ENCODE measurements around the gene PRORP.

The PRORP gene

DNA sequence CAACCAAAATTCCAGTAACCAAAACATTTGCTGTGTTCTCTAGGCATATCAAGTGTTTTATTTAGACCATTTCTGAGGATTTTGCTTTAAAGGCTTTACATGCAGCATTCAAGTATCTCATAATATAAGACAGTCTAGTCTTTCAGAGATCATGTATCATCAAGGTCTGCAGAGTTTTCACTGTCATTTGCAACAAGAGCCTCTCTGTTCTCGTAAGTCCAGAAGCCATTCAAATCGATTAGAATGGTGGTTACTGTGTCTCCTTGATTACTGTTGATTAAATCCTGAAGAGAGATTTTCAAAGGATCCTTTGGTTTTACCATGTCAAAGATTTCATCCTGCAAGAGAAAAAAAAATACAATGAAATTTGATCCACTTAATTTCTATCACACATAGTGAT is 36.9 kb upstream of the PRORP start:
- no peak for TF ChIP-seq ZBTB48 (tag by site-specific recombination; IDR thresholded peaks at IDR 0.05)
- no peak for TF ChIP-seq ZNF654 (tag by site-specific recombination; IDR thresholded peaks at IDR 0.05; ENCODE audit: low read depth)
- TF ChIP-seq, protein P1, sequence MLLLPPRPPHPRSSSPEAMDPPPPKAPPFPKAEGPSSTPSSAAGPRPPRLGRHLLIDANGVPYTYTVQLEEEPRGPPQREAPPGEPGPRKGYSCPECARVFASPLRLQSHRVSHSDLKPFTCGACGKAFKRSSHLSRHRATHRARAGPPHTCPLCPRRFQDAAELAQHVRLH (tag by site-specific recombination; IDR thresholded peaks at IDR 0.05): no peak
- TF ChIP-seq ZNF175 (tag by site-specific recombination; IDR thresholded peaks at IDR 0.05): no peak
- no peak for TF ChIP-seq ZNF624 (tag by site-specific recombination; IDR thresholded peaks at IDR 0.05)
- no peak for TF ChIP-seq ZNF112 (tag by site-specific recombination; IDR thresholded peaks at IDR 0.05)
- TF ChIP-seq, protein P2, sequence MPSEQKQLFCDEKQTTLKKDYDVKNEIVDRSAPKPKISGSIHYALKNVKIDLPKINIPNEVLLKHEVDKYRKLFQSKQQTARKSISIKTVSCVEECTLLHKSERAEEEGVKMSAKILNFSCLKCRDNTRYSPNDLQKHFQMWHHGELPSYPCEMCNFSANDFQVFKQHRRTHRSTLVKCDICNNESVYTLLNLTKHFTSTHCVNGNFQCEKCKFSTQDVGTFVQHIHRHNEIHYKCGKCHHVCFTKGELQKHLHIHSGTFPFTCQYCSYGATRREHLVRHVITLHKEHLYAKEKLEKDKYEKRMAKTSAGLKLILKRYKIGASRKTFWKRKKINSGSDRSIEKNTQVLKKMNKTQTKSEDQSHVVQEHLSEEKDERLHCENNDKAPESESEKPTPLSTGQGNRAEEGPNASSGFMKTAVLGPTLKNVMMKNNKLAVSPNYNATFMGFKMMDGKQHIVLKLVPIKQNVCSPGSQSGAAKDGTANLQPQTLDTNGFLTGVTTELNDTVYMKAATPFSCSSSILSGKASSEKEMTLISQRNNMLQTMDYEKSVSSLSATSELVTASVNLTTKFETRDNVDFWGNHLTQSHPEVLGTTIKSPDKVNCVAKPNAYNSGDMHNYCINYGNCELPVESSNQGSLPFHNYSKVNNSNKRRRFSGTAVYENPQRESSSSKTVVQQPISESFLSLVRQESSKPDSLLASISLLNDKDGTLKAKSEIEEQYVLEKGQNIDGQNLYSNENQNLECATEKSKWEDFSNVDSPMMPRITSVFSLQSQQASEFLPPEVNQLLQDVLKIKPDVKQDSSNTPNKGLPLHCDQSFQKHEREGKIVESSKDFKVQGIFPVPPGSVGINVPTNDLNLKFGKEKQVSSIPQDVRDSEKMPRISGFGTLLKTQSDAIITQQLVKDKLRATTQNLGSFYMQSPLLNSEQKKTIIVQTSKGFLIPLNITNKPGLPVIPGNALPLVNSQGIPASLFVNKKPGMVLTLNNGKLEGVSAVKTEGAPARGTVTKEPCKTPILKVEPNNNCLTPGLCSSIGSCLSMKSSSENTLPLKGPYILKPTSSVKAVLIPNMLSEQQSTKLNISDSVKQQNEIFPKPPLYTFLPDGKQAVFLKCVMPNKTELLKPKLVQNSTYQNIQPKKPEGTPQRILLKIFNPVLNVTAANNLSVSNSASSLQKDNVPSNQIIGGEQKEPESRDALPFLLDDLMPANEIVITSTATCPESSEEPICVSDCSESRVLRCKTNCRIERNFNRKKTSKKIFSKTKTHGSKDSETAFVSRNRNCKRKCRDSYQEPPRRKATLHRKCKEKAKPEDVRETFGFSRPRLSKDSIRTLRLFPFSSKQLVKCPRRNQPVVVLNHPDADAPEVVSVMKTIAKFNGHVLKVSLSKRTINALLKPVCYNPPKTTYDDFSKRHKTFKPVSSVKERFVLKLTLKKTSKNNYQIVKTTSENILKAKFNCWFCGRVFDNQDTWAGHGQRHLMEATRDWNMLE (tag by site-specific recombination; conservative IDR thresholded peaks at IDR 0.05; ENCODE audit: low read depth): no peak
- TF ChIP-seq, protein P3, sequence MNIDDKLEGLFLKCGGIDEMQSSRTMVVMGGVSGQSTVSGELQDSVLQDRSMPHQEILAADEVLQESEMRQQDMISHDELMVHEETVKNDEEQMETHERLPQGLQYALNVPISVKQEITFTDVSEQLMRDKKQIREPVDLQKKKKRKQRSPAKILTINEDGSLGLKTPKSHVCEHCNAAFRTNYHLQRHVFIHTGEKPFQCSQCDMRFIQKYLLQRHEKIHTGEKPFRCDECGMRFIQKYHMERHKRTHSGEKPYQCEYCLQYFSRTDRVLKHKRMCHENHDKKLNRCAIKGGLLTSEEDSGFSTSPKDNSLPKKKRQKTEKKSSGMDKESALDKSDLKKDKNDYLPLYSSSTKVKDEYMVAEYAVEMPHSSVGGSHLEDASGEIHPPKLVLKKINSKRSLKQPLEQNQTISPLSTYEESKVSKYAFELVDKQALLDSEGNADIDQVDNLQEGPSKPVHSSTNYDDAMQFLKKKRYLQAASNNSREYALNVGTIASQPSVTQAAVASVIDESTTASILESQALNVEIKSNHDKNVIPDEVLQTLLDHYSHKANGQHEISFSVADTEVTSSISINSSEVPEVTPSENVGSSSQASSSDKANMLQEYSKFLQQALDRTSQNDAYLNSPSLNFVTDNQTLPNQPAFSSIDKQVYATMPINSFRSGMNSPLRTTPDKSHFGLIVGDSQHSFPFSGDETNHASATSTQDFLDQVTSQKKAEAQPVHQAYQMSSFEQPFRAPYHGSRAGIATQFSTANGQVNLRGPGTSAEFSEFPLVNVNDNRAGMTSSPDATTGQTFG (tag by site-specific recombination; IDR thresholded peaks at IDR 0.05; ENCODE audit: borderline replicate concordance): no peak
- TF ChIP-seq, protein P4, sequence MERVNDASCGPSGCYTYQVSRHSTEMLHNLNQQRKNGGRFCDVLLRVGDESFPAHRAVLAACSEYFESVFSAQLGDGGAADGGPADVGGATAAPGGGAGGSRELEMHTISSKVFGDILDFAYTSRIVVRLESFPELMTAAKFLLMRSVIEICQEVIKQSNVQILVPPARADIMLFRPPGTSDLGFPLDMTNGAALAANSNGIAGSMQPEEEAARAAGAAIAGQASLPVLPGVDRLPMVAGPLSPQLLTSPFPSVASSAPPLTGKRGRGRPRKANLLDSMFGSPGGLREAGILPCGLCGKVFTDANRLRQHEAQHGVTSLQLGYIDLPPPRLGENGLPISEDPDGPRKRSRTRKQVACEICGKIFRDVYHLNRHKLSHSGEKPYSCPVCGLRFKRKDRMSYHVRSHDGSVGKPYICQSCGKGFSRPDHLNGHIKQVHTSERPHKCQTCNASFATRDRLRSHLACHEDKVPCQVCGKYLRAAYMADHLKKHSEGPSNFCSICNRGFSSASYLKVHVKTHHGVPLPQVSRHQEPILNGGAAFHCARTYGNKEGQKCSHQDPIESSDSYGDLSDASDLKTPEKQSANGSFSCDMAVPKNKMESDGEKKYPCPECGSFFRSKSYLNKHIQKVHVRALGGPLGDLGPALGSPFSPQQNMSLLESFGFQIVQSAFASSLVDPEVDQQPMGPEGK (tag by site-specific recombination; IDR thresholded peaks at IDR 0.05): no peak
- TF ChIP-seq ZNF529 (tag by site-specific recombination; IDR thresholded peaks at IDR 0.05; ENCODE audit: insufficient replicate concordance): no peak
- TF ChIP-seq ZNF16 (tag by site-specific recombination; IDR thresholded peaks at IDR 0.05; ENCODE audit: low read depth): no peak
- TF ChIP-seq, protein P5, sequence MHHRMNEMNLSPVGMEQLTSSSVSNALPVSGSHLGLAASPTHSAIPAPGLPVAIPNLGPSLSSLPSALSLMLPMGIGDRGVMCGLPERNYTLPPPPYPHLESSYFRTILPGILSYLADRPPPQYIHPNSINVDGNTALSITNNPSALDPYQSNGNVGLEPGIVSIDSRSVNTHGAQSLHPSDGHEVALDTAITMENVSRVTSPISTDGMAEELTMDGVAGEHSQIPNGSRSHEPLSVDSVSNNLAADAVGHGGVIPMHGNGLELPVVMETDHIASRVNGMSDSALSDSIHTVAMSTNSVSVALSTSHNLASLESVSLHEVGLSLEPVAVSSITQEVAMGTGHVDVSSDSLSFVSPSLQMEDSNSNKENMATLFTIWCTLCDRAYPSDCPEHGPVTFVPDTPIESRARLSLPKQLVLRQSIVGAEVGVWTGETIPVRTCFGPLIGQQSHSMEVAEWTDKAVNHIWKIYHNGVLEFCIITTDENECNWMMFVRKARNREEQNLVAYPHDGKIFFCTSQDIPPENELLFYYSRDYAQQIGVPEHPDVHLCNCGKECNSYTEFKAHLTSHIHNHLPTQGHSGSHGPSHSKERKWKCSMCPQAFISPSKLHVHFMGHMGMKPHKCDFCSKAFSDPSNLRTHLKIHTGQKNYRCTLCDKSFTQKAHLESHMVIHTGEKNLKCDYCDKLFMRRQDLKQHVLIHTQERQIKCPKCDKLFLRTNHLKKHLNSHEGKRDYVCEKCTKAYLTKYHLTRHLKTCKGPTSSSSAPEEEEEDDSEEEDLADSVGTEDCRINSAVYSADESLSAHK (tag by site-specific recombination; IDR thresholded peaks at IDR 0.05): no peak
- TF ChIP-seq, protein P6, sequence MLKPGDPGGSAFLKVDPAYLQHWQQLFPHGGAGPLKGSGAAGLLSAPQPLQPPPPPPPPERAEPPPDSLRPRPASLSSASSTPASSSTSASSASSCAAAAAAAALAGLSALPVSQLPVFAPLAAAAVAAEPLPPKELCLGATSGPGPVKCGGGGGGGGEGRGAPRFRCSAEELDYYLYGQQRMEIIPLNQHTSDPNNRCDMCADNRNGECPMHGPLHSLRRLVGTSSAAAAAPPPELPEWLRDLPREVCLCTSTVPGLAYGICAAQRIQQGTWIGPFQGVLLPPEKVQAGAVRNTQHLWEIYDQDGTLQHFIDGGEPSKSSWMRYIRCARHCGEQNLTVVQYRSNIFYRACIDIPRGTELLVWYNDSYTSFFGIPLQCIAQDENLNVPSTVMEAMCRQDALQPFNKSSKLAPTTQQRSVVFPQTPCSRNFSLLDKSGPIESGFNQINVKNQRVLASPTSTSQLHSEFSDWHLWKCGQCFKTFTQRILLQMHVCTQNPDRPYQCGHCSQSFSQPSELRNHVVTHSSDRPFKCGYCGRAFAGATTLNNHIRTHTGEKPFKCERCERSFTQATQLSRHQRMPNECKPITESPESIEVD (tag by site-specific recombination; IDR thresholded peaks at IDR 0.05): no peak
- no peak for TF ChIP-seq ZNF394 (tag by site-specific recombination; IDR thresholded peaks at IDR 0.05; ENCODE audit: borderline replicate concordance)
- no peak for TF ChIP-seq MYNN (tag by site-specific recombination; IDR thresholded peaks at IDR 0.05; ENCODE audit: borderline replicate concordance)
- TF ChIP-seq ZNF433 (tag by site-specific recombination; IDR thresholded peaks at IDR 0.05; ENCODE audit: low read depth): no peak
- TF ChIP-seq, protein P7, sequence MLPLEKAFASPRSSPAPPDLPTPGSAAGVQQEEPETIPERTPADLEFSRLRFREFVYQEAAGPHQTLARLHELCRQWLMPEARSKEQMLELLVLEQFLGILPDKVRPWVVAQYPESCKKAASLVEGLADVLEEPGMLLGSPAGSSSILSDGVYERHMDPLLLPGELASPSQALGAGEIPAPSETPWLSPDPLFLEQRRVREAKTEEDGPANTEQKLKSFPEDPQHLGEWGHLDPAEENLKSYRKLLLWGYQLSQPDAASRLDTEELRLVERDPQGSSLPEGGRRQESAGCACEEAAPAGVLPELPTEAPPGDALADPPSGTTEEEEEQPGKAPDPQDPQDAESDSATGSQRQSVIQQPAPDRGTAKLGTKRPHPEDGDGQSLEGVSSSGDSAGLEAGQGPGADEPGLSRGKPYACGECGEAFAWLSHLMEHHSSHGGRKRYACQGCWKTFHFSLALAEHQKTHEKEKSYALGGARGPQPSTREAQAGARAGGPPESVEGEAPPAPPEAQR (tag by site-specific recombination; IDR thresholded peaks at IDR 0.05): no peak
- Histone ChIP-seq H3K36me3 (ENCODE audit: control insufficient read depth in 2 of 2, insufficient read depth in 1 of 2, low read length in 2 of 2) (peaks cover 38 to 50% of the 10 kb centered on the region in 2 experiments), H3K4me1 (ENCODE audit: control insufficient read depth, insufficient read depth, low read length) (no peaks in the 10 kb centered on the region), H3K4me3 (ENCODE audit: low read depth, low read length) (no peak overlapping the region), H3K9me3 (ENCODE audit: control insufficient read depth, insufficient read depth, low read depth, low read length) (no peaks in the 10 kb centered on the region), H3K27ac (ENCODE audit: extremely low read depth, low read depth, low read length) (no peak overlapping the region)
- CTCF ChIA-PET: no interaction called here
- POLR2A ChIA-PET: no interaction called here
